C4-2B (cell line): ENCODE results near the gene RBM20.
"Not testable (repeated sequence)": the region's sequence is repeated elsewhere in the genome, so short reads cannot be mapped to it uniquely, and the experiment has no call there.

Experiments used
- H3K27ac ChIP-seq: fragments of 450-650 bp; 2 replicates; pipeline ENCODE4 v1.5.1; 2017
- ZFX ChIP-seq: fragments of 450-650 bp; IDR thresholded peaks from 2 replicates; pipeline ENCODE4 v1.6.1; 2017
- TF ChIP-seq, protein P1 (sequence below): fragments of 450-650 bp; conservative IDR thresholded peaks from 2 replicates; pipeline ENCODE4 v1.5.1; 2017; ENCODE audit warnings: mild to moderate bottlenecking

Gene RBM20

DNA sequence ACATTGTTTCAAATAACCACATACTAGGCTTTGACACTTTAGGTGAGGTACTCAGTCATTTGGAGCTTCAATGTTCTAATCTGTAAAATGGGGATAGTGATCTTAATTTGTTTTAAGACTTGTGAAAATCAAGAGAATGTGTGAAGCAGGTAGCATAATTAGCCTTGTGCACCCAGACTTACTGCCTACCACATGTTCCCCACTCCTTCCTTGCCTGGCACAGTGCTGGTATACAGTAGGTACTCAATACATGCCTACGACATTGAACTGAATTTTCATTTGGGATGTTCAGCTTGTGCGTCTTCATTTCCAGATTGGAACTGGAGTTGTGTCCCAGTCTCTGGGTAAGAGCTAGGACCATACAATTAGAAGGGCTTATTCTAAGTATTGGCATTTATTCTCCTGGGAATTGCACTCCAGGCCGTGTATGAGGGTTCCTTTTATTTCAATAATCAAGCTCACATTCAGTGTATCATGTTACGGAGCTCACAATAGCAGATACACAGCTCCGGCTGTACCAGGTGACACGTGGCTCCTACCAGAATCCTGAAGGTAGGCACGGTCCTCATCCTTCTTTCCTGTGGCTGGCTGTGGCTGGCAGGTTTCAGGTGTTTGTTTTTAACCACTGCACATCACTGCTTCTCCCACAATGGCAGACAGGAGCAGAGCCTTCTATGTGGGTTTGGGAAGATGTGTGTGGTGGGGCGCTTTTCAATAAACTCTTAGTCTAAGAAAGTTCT, 118.1 kb downstream of the RBM20 start:
- H3K27ac ChIP-seq, result no peak overlapping the region
- no peak for TF ChIP-seq ZFX
- TF ChIP-seq, protein P1, sequence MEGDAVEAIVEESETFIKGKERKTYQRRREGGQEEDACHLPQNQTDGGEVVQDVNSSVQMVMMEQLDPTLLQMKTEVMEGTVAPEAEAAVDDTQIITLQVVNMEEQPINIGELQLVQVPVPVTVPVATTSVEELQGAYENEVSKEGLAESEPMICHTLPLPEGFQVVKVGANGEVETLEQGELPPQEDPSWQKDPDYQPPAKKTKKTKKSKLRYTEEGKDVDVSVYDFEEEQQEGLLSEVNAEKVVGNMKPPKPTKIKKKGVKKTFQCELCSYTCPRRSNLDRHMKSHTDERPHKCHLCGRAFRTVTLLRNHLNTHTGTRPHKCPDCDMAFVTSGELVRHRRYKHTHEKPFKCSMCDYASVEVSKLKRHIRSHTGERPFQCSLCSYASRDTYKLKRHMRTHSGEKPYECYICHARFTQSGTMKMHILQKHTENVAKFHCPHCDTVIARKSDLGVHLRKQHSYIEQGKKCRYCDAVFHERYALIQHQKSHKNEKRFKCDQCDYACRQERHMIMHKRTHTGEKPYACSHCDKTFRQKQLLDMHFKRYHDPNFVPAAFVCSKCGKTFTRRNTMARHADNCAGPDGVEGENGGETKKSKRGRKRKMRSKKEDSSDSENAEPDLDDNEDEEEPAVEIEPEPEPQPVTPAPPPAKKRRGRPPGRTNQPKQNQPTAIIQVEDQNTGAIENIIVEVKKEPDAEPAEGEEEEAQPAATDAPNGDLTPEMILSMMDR, result no peak

DNA sequence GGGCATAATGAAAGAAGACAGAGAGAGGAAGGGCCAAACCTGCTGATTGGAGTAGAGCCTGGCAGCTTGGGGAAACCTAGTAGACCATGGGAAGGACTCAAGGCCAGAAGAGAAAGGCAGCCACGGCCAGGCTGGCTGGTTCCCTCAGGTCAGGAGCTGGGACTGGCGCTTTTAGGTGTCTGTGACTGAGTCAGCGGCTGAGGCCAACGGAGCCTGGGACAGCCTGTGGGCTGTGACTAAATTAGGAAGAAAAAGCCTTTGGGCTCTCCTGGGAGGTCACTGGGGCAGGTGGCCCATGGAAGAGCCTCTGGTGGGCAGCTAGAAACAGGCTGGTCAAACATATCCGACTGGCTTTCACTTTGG, 118.7 kb downstream of the RBM20 start:
- TF ChIP-seq, protein P1, result no peak
- no peak for TF ChIP-seq ZFX
- no peak overlapping the region for H3K27ac ChIP-seq

DNA sequence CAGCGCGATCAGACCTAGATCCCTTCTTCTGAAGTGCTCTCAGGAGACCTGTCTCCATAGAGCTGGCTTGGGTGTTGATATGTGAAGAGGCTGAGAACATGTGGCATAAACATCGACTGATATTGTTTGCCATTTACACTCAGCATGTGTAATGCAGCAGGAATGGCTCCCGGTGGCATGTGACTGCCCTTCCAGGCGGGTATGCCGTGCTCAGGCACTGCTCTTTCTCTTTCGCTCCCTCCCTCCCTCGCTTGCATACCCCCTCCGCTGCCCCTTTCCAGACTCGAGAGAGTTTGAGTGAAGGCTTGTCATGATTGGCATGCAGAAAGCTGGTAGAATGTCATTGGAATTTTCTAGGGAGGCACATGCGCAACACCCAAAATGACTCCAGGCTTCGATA, 120.2 kb downstream of the RBM20 start:
- TF ChIP-seq, protein P1, result no peak
- no peak for TF ChIP-seq ZFX
- no peak overlapping the region for H3K27ac ChIP-seq

DNA sequence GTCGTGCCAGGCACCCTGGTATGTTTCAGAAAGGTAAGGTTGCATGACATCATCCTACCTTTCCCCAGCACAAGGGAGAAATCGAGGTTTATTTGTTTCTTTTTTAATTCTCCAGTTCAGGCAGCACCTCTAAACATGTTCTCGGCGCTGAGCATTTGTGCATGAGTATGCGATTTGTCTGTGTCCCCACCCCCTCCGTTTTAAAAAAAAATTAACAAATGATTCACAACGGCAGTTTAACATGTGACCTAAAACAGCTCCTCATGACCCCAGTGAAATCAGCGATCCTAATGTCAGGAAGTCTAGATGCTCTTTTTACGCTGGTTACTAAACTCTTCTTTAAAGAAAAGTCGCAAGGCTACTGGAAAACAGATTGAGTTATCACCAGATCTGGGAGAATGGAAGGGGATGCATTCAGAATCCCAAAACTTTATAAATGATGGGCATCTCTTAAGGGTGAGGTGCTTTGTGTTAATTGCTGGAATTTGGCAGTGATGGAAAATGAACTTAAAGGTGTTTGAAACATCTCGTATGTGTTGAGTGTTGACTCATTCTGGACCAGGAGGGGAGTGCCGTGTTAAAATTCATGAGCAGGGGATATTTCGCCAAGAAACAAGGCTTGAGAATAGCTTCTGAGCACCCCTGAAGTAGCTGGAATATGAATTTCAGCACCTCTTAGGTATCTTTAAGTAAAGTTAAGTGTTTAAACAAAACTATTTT, 120.8 kb downstream of the RBM20 start:
- TF ChIP-seq, protein P1, result no peak
- TF ChIP-seq ZFX, result no peak
- H3K27ac ChIP-seq, result no peak overlapping the region

DNA sequence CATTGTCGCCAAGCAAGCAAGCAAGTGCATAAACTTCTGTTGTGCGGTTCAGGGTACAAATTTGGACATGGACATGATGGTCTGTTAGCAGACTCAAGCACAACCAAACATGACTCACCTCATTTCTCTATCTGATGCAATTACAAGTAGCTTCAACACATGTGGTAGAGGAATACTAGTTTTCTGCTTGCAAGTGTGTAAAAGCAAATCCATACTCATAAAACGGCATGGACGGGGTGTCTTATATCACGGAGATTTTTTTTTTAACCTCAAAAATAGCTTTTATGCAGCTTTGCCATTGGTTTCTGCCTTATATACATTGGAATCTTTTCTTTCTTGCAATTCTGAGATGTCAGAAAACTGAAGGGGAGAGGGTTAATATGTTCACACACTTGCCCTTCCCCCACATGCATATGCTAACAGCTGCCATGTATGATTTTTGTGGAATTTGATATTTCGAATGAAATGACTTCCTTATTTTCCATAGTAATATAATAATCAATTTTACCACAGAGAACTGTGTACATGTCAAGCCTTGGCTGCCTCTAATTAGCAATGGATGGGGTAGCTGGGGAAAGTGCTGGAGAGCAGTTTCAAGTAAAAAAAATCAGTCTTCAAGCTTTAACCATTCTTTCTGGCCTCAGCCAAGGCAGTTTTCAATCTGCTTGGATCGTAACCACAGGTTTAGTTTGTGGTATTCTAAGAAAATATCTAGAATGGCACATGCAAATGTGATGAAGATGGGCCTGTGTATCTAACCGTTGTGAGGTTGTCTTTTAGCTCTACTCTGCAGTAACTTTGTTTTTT, 121.6 kb downstream of the RBM20 start:
- H3K27ac ChIP-seq, result no peak overlapping the region
- TF ChIP-seq, protein P1, result no peak
- TF ChIP-seq ZFX, result no peak

DNA sequence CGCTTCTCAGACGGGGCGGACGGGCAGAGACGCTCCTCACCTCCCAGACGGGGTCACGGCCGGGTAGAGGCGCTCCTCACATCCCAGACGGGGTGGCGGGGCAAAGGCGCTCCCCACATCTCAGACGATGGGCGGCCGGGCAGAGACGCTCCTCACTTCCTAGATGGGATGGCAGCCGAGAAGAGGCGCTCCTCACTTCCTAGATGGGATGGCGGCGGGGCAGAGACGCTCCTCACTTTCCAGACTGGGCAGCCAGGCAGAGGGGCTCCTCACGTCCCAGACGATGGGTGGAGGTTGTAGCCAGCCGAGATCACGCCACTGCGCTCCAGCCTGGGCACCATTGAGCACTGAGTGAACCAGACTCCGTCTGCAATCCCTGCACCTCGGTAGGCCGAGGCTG, 123.5 kb downstream of the RBM20 start:
- not testable (repeated sequence) for H3K27ac ChIP-seq

DNA sequence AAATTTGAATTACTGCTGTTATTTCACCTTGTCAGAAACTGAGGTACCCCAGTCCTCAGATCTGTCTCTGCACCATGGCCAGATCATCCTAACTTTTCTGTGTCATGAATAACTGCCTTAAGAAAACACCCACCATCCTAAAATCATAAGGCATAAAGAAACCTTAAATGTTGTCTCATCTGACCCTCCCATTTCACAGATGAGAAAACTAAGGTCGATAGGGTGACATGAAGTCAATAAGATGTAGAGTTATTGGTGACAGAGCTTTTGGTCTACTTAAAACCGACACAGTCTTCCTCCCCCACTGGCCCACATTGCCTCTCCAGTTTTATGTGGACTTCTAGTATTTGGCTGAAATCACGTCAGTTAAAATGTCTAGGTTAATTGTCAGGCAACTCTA, 126.1 kb downstream of the RBM20 start:
- no peak overlapping the region for H3K27ac ChIP-seq
- no peak for TF ChIP-seq ZFX
- TF ChIP-seq, protein P1, result no peak
